Lower leg skin (tissue), 3 donors: ENCODE results near the gene STX10.

Experiments used
- CTCF ChIP-seq, 3 donors: fragments of 450-650 bp; IDR thresholded peaks; one replicate each; pipeline ENCODE4 v1.5.1; 2016; ENCODE audit warnings: antibody characterized with exemption in 3 of 3, mild to moderate bottlenecking in 3 of 3, moderate library complexity in 2 of 3
- POLR2A ChIP-seq, 2 donors: fragments of 450-650 bp; IDR thresholded peaks; one replicate each; pipeline ENCODE4 v1.6.1; 2016 to 2017; ENCODE audit warnings: antibody characterized with exemption in 2 of 2, mild to moderate bottlenecking in 1 of 2, moderate library complexity in 1 of 2

GRCh38 chr19:13152356-13152973, 2.3 kb upstream of the STX10 start:
- TF ChIP-seq POLR2A (IDR thresholded peaks at IDR 0.05) = no peak
- no peak for TF ChIP-seq CTCF (IDR thresholded peaks at IDR 0.05)
